GM21528 (cell line): Measurements from ENCODE around the gene BAZ2B.
"Not testable (repeated sequence)": the region's sequence is repeated elsewhere in the genome, so short reads cannot be mapped to it uniquely, and the experiment has no call there.

ENCODE experiments used
- ATAC-seq: cut with Tn5 transposase; IDR thresholded peaks from one replicate; pipeline ENCODE4 v1.9.1; 2021; ENCODE audit warnings: mild to moderate bottlenecking, moderate library complexity; ENCODE audit not compliant: unreplicated experiment, low FRiP score

BAZ2B gene

GRCh38 chr2:159616286-159616701 lies at the start of gene BAZ2B:
Gene BAZ2B, minus strand, starts transcription at chr2:159616548. Its CDS starts 137,829 bp downstream, at chr2:159478719.
- no peak for ATAC-seq

- no peak for ATAC-seq
Measured at GRCh38 chr2:159661286-159661685, 44.9 kb upstream of the BAZ2B start.

- no peak for ATAC-seq
Measured at GRCh38 chr2:159658881-159659873, 42.8 kb upstream of the BAZ2B start.

- no peak for ATAC-seq
Measured at GRCh38 chr2:159653962-159654361, 37.6 kb upstream of the BAZ2B start.

- ATAC-seq: no peak
Measured at GRCh38 chr2:159651884-159652283, 35.5 kb upstream of the BAZ2B start.

GRCh38 chr2:159650574-159650973 lies 34.2 kb upstream of the BAZ2B start:
- no peak for ATAC-seq

- no peak for ATAC-seq
Measured at GRCh38 chr2:159648643-159649042, 32.3 kb upstream of the BAZ2B start.

- no peak for ATAC-seq
Measured at GRCh38 chr2:159647667-159648066, 31.3 kb upstream of the BAZ2B start.

- ATAC-seq: no peak
Measured at GRCh38 chr2:159640176-159640575, 23.8 kb upstream of the BAZ2B start.

- ATAC-seq: no peak
Measured at GRCh38 chr2:159639712-159640111, 23.4 kb upstream of the BAZ2B start.

GRCh38 chr2:159639071-159639470 lies 22.7 kb upstream of the BAZ2B start:
- no peak for ATAC-seq

- ATAC-seq: no peak
Measured at GRCh38 chr2:159637988-159638501, 21.7 kb upstream of the BAZ2B start.

- no peak for ATAC-seq
Measured at GRCh38 chr2:159637240-159637639, 20.9 kb upstream of the BAZ2B start.

- no peak for ATAC-seq
Measured at GRCh38 chr2:159635006-159635789, 18.9 kb upstream of the BAZ2B start.

- no peak for ATAC-seq
Measured at GRCh38 chr2:159633219-159633618, 16.9 kb upstream of the BAZ2B start.

GRCh38 chr2:159625628-159626027 lies 9.3 kb upstream of the BAZ2B start:
- not testable (repeated sequence) for ATAC-seq

- ATAC-seq: no peak
Measured at GRCh38 chr2:159623436-159623835, 7.1 kb upstream of the BAZ2B start.

- no peak for ATAC-seq
Measured at GRCh38 chr2:159622966-159623365, 6.6 kb upstream of the BAZ2B start.

- no peak for ATAC-seq
Measured at GRCh38 chr2:159620796-159621195, 4.4 kb upstream of the BAZ2B start.

- no peak for ATAC-seq
Measured at GRCh38 chr2:159617646-159618045, 1.3 kb upstream of the BAZ2B start.

GRCh38 chr2:159617100-159617499 lies 752 bp upstream of the BAZ2B start:
- ATAC-seq: no peak
